ENCODE measurements around the gene HGFAC. TPM values are rescaled to one million over a fixed set of nuclear protein-coding genes. Genes with fewer than 3 reads are reported as not detected.
A peak's percentile ranks its signal among the peaks of the same experiment; 100 is the strongest.

Gene HGFAC
- under 1 TPM in 3 of 4 donors, not detected in 1; 0.31 to 0.62 (median 0.31) TPM for total RNA-seq
- 0.14 TPM for polyA plus RNA-seq
- long read RNA-seq, donor 1 = 0 reads
- long read RNA-seq, donor 2, partial matches to known transcripts = 1 of 2 reads
- long read RNA-seq, donor 2, other reads (novel, unspliced or antisense) = 1 of 2 reads
- long read RNA-seq, donor 3 = 0 reads
- long read RNA-seq, donor 4 = 0 reads

- ATAC-seq = no peak
- H3K27ac ChIP-seq (ENCODE audit: low read length) = no peak within 1 kb of the TSS
- WGBS = 83% methylated on average over 27 of the region's 27 CpGs
- no peaks in the 10 kb centered on the region for H3K4me1 ChIP-seq (ENCODE audit: control insufficient read depth, insufficient read depth, low read length)
- no peak within 1 kb of the TSS for H3K4me3 ChIP-seq (ENCODE audit: low read length)
- peak; percentile 16 to 58 (median 57) for DNase-seq
- no peaks in the 10 kb centered on the region for H3K9me3 ChIP-seq (ENCODE audit: control insufficient read depth, low read length)
- H3K27me3 ChIP-seq (ENCODE audit: control insufficient read depth, insufficient read depth) = no peaks in the 10 kb centered on the region
- intact Hi-C loops (cut with DNase I) = loop anchor here in 3 of 4 donors (2.0 to 5.0 kb wide), 2 partner anchors 94 to 95 kb away; no protein-coding TSS in a partner anchor
These were observed at the start of gene HGFAC for GRCh38 chr4:3441501-3442459. TSS of gene HGFAC (plus strand) at chr4:3441968. CDS start at chr4:3442002, 34 bp downstream.

- DNase-seq (no peak), ATAC-seq (no peak)
- H3K4me3 ChIP-seq (ENCODE audit: low read length) = no peak overlapping the region
- intact Hi-C loops (cut with DNase I) = no loop called here
- WGBS = 91% methylated on average over 4 of the region's 4 CpGs
- H3K27me3 ChIP-seq (ENCODE audit: control insufficient read depth, insufficient read depth) = no peaks in the 10 kb centered on the region
- H3K4me1 ChIP-seq (ENCODE audit: control insufficient read depth, insufficient read depth, low read length) = peaks cover 2% of the 10 kb centered on the region
- H3K9me3 ChIP-seq (ENCODE audit: control insufficient read depth, low read length) = no peaks in the 10 kb centered on the region
- no peak overlapping the region for H3K27ac ChIP-seq (ENCODE audit: low read length)
These were observed 49.4 kb upstream of the HGFAC start for GRCh38 chr4:3392321-3392720.

GRCh38 chr4:3393171-3393570 is 48.6 kb upstream of the HGFAC start:
- H3K4me1 ChIP-seq (ENCODE audit: control insufficient read depth, insufficient read depth, low read length) = peaks cover 2% of the 10 kb centered on the region
- peak in 1 of 3 donors; percentile 41 for DNase-seq
- no peak overlapping the region for H3K4me3 ChIP-seq (ENCODE audit: low read length)
- no peaks in the 10 kb centered on the region for H3K27me3 ChIP-seq (ENCODE audit: control insufficient read depth, insufficient read depth)
- H3K27ac ChIP-seq (ENCODE audit: low read length) = no peak overlapping the region
- no peaks in the 10 kb centered on the region for H3K9me3 ChIP-seq (ENCODE audit: control insufficient read depth, low read length)
- ATAC-seq = no peak
- intact Hi-C loops (cut with DNase I) = no loop called here
- WGBS = 91% methylated on average over 8 of the region's 8 CpGs

GRCh38 chr4:3396600-3396999 is 45.2 kb upstream of the HGFAC start:
- 65% methylated on average over 2 of the region's 2 CpGs for WGBS

GRCh38 chr4:3397128-3397527 is 44.6 kb upstream of the HGFAC start:
- Histone ChIP-seq H3K9me3 (ENCODE audit: control insufficient read depth, low read length) (peaks cover 2% of the 10 kb centered on the region), H3K27me3 (ENCODE audit: control insufficient read depth, insufficient read depth) (no peaks in the 10 kb centered on the region), H3K27ac (ENCODE audit: low read length) (no peak overlapping the region), H3K4me1 (ENCODE audit: control insufficient read depth, insufficient read depth, low read length) (peaks cover 2% of the 10 kb centered on the region), H3K4me3 (ENCODE audit: low read length) (no peak overlapping the region)
- ATAC-seq = no peak
- intact Hi-C loops (cut with DNase I) = no loop called here
- DNase-seq = peak in 1 of 3 donors; percentile 21
- WGBS = 94% methylated on average over 11 of the region's 11 CpGs

More at GRCh38 chr4:3396600-3396999, 45.2 kb upstream of the HGFAC start:
- H3K4me1 ChIP-seq (ENCODE audit: control insufficient read depth, insufficient read depth, low read length) = peaks cover 2% of the 10 kb centered on the region
- intact Hi-C loops (cut with DNase I) = no loop called here
- H3K4me3 ChIP-seq (ENCODE audit: low read length) = no peak overlapping the region
- no peak for ATAC-seq
- H3K27me3 ChIP-seq (ENCODE audit: control insufficient read depth, insufficient read depth) = no peaks in the 10 kb centered on the region
- H3K9me3 ChIP-seq (ENCODE audit: control insufficient read depth, low read length) = peaks cover 2% of the 10 kb centered on the region
- H3K27ac ChIP-seq (ENCODE audit: low read length) = no peak overlapping the region
- DNase-seq = no peak

- 51% methylated on average over 5 of the region's 5 CpGs for WGBS
- Histone ChIP-seq H3K9me3 (ENCODE audit: control insufficient read depth, low read length) (peaks cover 2% of the 10 kb centered on the region), H3K27me3 (ENCODE audit: control insufficient read depth, insufficient read depth) (no peaks in the 10 kb centered on the region), H3K4me3 (ENCODE audit: low read length) (no peak overlapping the region), H3K27ac (ENCODE audit: low read length) (no peak overlapping the region), H3K4me1 (ENCODE audit: control insufficient read depth, insufficient read depth, low read length) (peaks cover 7% of the 10 kb centered on the region)
- ATAC-seq (peak; percentile 42 to 69), DNase-seq (no peak)
- intact Hi-C loops (cut with DNase I) = no loop called here
These were observed 42.2 kb upstream of the HGFAC start for GRCh38 chr4:3399277-3400194.

- Histone ChIP-seq H3K4me3 (ENCODE audit: low read length) (no peak overlapping the region), H3K9me3 (ENCODE audit: control insufficient read depth, low read length) (peaks cover 2% of the 10 kb centered on the region), H3K4me1 (ENCODE audit: control insufficient read depth, insufficient read depth, low read length) (peaks cover 8% of the 10 kb centered on the region), H3K27me3 (ENCODE audit: control insufficient read depth, insufficient read depth) (no peaks in the 10 kb centered on the region), H3K27ac (ENCODE audit: low read length) (no peak overlapping the region)
- intact Hi-C loops (cut with DNase I) = no loop called here
- 97% methylated on average over 22 of the region's 22 CpGs for WGBS
- no peak for ATAC-seq
- peak in 1 of 3 donors; percentile 29 for DNase-seq
These were observed 40.2 kb upstream of the HGFAC start for GRCh38 chr4:3401436-3402171.

- no peaks in the 10 kb centered on the region for H3K27me3 ChIP-seq (ENCODE audit: control insufficient read depth, insufficient read depth)
- peak overlapping the region; percentile 42 for H3K27ac ChIP-seq (ENCODE audit: low read length)
- WGBS = 74% methylated on average over 15 of the region's 15 CpGs
- H3K4me3 ChIP-seq (ENCODE audit: low read length) = no peak overlapping the region
- H3K9me3 ChIP-seq (ENCODE audit: control insufficient read depth, low read length) = peaks cover 2% of the 10 kb centered on the region
- peak in 1 of 3 donors; percentile 76 for DNase-seq
- peaks cover 7% of the 10 kb centered on the region for H3K4me1 ChIP-seq (ENCODE audit: control insufficient read depth, insufficient read depth, low read length)
- intact Hi-C loops (cut with DNase I) = no loop called here
- ATAC-seq = peak; percentile 82 to 85
These were observed 39.0 kb upstream of the HGFAC start for GRCh38 chr4:3402491-3403347.

GRCh38 chr4:3403348-3403906 is 38.3 kb upstream of the HGFAC start:
- peak in 1 of 3 donors; percentile 27 for DNase-seq
- no peak overlapping the region for H3K27ac ChIP-seq (ENCODE audit: low read length)
- H3K9me3 ChIP-seq (ENCODE audit: control insufficient read depth, low read length) = peaks cover 2% of the 10 kb centered on the region
- peaks cover 7% of the 10 kb centered on the region for H3K4me1 ChIP-seq (ENCODE audit: control insufficient read depth, insufficient read depth, low read length)
- peak; percentile 5 to 18 for ATAC-seq
- 85% methylated on average over 10 of the region's 10 CpGs for WGBS
- no peak overlapping the region for H3K4me3 ChIP-seq (ENCODE audit: low read length)
- no peaks in the 10 kb centered on the region for H3K27me3 ChIP-seq (ENCODE audit: control insufficient read depth, insufficient read depth)
- intact Hi-C loops (cut with DNase I) = no loop called here
